Effector CD8-positive, alpha-beta T cell (primary cell): ENCODE data around the gene SLC35F3.

Experiments used
- DNase-seq: peaks from one replicate; lab custom pipeline; 2025; lab: John Stamatoyannopoulos, UW

SLC35F3 gene

GRCh38 chr1:234369033-234369430 is 464.6 kb downstream of the SLC35F3 start:
- DNase-seq, result no peak

GRCh38 chr1:234369784-234370183 is 465.3 kb downstream of the SLC35F3 start:
- no peak for DNase-seq

DNA sequence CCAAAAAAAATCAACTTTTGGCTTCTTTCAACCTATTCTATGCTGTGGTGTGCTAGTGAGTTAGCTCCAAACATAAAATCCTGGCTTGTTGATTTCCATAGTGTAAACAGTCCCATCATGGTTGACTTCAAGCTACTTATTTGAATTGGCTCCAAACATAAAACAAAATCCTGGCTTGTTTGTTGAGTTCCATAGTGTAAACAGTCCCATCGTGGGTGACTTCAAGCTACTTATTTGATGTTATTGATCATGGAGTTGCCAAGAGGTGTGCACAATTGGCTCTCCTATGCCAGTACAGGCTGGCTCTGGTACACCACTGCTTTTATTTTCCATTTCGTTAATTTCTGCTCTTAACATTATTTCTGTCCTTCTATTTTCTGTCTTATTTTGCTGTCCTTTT is 466.9 kb downstream of the SLC35F3 start:
- DNase-seq, result no peak

DNA sequence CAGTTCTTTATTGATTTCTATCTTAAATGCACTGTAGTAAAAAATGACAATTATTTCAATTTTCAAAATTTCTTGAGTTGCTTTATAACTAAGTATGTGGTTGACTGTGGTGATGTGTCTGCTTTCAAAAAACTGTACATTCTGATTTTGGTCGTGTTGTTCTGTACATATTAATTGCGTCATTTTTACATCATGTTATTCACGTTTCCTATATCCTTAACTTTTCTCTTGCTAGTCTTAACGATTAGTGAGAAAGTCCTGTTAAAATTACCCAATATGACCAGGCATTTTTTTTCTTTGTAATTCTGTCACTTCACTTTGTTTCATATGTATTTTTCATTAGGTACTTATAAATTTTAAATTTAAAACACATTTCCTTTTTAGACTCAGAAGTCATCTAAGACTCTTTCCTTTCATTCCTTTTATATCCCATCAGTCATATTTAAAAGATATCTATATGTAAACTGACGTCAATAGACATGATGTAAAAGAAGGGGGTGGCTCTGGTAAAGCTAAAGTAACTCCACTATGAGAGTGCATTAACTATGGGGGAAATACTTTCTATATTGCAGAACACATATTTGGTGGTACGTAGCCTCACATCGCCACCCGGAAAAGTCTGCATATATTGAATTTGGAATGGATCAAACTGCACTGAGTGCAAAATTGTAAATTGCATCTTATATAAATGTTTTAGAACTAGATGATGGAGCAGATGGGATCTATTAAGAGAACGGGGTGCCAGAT is 467.7 kb downstream of the SLC35F3 start:
- DNase-seq, result no peak

DNA sequence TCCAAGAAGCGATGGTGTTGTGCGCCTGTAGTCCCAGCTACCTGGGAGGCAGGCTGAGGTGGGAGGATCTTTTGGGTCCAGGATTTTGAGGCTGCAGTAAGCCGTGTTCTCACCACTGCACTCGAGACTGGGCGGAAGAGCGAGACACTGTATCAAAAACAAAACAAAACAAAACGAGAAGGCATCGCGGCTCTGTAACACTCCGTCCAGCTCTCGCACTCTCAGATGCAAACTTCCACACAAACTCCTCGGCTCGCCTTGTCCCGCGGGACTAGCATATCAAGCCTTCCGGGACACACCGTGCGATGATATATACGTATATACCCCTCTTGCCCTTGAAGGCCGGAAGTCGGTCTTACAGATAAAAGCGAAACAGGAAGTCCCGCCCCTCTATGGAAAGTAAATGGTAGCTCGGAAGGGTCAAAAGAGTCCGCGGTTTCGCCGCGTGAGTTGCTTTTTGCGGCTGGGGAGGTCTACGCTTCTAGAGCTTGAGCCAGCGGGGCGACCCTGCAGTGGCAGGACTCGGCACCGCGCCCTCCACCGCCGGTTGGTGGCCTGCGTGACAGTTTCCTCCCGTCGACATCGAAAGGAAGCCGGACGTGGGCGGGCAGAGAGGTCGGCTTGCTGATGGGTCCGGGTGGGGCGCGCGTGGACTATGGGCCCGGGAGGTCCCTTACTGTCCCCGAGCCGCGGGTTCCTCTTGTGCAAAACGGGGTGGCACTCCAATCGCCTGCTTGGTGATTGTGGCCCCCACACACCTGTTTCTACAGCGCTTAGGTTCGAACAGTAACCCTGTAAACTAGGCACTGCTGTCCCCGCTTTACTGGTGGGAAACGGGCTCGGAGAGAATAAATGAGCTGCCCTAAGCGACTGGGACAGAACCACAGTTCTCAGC is 468.8 kb downstream of the SLC35F3 start, which contains the start of gene COA6:
Gene COA6, plus strand, starts transcription at position 393 of the 895 bp plus-strand sequence. Its CDS starts 11 bp downstream, at position 404.
- peak; percentile 82 for DNase-seq

DNA sequence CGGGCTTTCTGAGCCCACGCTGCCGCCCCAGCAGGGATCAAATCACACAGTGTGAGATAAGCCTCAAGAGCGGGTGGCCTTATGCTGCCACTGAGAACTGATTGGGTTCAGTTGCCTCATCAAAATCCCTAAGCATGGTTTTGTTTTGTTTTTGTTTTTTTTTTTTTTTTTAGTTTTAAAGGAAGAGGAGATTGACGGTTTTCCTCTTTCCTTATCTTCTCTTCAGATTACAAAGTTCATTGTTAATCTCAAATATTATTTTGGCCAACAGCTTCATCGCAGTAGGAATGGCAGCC is 469.4 kb downstream of the SLC35F3 start:
- DNase-seq, result no peak
